ENCODE data around the gene SPACA4.
"Not testable (repeated sequence)": the region's sequence is repeated elsewhere in the genome, so short reads cannot be mapped to it uniquely, and the experiment has no call there.

SPACA4 gene

GRCh38 chr19:48575931-48576622, 30.5 kb upstream of the SPACA4 start:
- no peak overlapping the region for H3K9ac ChIP-seq (ENCODE audit: low read depth, low read length)
- H3K4me3 ChIP-seq (ENCODE audit: low read length) = no peak overlapping the region
- no peaks in the 10 kb centered on the region for H3K9me3 ChIP-seq (ENCODE audit: insufficient read depth, low read depth, low read length)
- H3K27me3 ChIP-seq (ENCODE audit: insufficient read depth, low read length) = no peaks in the 10 kb centered on the region
- no peak overlapping the region for H3K27ac ChIP-seq (ENCODE audit: low read length)
- 0 out of 2 replicates have a peak, but pooled peaks cover 5% of the 10 kb centered on the region for H3K4me1 ChIP-seq (ENCODE audit: insufficient read depth, low read length)
- H3K36me3 ChIP-seq (ENCODE audit: insufficient read depth, low read depth, low read length) = no peaks in the 10 kb centered on the region

DNA sequence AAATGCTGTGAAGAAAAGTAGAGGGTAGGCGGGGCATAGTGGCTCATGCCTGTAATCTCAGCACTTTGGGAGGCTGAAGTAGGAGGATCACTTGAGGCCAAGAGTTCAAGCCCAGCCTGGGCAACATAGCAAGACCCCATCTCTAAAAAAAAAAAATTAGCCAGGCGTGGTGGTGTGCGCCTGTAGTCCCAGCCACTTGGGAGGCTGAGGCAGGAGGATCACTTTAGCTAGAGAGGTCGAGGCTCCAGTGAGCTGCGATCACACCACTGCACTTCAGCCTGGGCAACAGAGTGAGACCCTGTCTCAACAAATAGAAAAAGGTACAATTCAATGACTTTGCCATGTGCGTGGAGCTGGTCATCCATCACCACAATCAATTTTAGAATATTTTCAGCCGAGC, 28.6 kb upstream of the SPACA4 start:
- H3K9me3 ChIP-seq (ENCODE audit: insufficient read depth, low read depth, low read length); H3K27me3 ChIP-seq (ENCODE audit: insufficient read depth, low read length); H3K4me1 ChIP-seq (ENCODE audit: insufficient read depth, low read length); H3K9ac ChIP-seq (ENCODE audit: low read depth, low read length); H3K4me3 ChIP-seq (ENCODE audit: low read length); H3K36me3 ChIP-seq (ENCODE audit: insufficient read depth, low read depth, low read length); H3K27ac ChIP-seq (ENCODE audit: low read length): not testable (repeated sequence)

DNA sequence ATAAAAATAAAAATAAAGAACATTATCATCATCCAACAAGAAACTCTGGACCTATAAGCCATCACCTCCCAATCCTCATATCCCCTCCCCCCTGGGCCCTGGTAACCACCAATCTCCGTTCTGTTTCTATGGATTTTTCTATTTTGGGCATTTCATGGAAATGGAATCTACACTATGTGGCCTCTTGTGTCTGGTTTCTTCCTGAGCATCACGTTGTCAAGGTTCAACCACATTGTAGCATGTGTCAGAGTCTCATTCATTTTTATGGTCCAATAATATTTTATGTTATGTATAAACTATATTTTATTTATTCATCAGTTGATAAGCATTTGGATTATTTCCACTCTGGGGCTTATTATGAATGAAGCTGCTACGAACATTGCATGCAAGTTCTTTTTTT, 27.7 kb upstream of the SPACA4 start:
- H3K9me3 ChIP-seq (ENCODE audit: insufficient read depth, low read depth, low read length) = no peaks in the 10 kb centered on the region
- no peak overlapping the region for H3K27ac ChIP-seq (ENCODE audit: low read length)
- no peak overlapping the region for H3K9ac ChIP-seq (ENCODE audit: low read depth, low read length)
- H3K27me3 ChIP-seq (ENCODE audit: insufficient read depth, low read length) = no peaks in the 10 kb centered on the region
- H3K36me3 ChIP-seq (ENCODE audit: insufficient read depth, low read depth, low read length) = no peaks in the 10 kb centered on the region
- H3K4me3 ChIP-seq (ENCODE audit: low read length) = no peak overlapping the region
- no peaks in the 10 kb centered on the region for H3K4me1 ChIP-seq (ENCODE audit: insufficient read depth, low read length)

- no peaks in the 10 kb centered on the region for H3K27me3 ChIP-seq (ENCODE audit: insufficient read depth, low read length)
- no peaks in the 10 kb centered on the region for H3K9me3 ChIP-seq (ENCODE audit: insufficient read depth, low read depth, low read length)
- H3K27ac ChIP-seq (ENCODE audit: low read length) = no peak overlapping the region
These were observed 24.4 kb upstream of the SPACA4 start for GRCh38 chr19:48582168-48582567.

DNA sequence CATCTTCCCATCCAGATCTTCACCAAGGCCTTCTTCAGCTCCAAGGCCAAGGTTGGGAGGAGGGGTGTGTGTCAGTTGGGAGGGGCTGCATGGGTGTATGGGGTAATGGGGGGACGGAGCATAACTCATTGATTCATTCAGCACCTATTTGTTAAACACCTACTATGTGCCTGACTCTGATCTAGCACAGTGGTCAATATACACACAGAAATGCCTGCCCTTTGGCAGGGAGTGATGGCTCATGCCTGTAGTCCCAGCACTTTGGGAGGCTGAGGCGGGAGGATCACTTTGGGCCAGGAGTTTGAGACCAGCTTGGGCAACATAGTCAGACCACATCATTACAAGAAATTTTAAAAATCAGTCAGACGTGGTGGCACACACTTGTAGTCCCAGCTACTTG, 19.2 kb upstream of the SPACA4 start:
- Histone ChIP-seq H3K4me3 (ENCODE audit: low read length) (no peak overlapping the region), H3K9ac (ENCODE audit: low read depth, low read length) (no peak overlapping the region), H3K36me3 (ENCODE audit: insufficient read depth, low read depth, low read length) (no peaks in the 10 kb centered on the region), H3K9me3 (ENCODE audit: insufficient read depth, low read depth, low read length) (no peaks in the 10 kb centered on the region), H3K27ac (ENCODE audit: low read length) (no peak overlapping the region), H3K27me3 (ENCODE audit: insufficient read depth, low read length) (peaks cover 6% of the 10 kb centered on the region; the same call in 1 of the 2 replicates), H3K4me1 (ENCODE audit: insufficient read depth, low read length) (no peaks in the 10 kb centered on the region)

More at GRCh38 chr19:48582168-48582567, 24.4 kb upstream of the SPACA4 start:
- Histone ChIP-seq H3K9ac (ENCODE audit: low read depth, low read length) (no peak overlapping the region), H3K4me1 (ENCODE audit: insufficient read depth, low read length) (no peaks in the 10 kb centered on the region), H3K36me3 (ENCODE audit: insufficient read depth, low read depth, low read length) (no peaks in the 10 kb centered on the region), H3K4me3 (ENCODE audit: low read length) (no peak overlapping the region)

GRCh38 chr19:48588670-48589401, 17.7 kb upstream of the SPACA4 start:
- Histone ChIP-seq H3K27ac (ENCODE audit: low read length) (no peak overlapping the region), H3K4me3 (ENCODE audit: low read length) (peak overlapping the region; percentile 68), H3K27me3 (ENCODE audit: insufficient read depth, low read length) (peaks cover 6% of the 10 kb centered on the region; the same call in 1 of the 2 replicates), H3K9me3 (ENCODE audit: insufficient read depth, low read depth, low read length) (no peaks in the 10 kb centered on the region), H3K36me3 (ENCODE audit: insufficient read depth, low read depth, low read length) (no peaks in the 10 kb centered on the region), H3K9ac (ENCODE audit: low read depth, low read length) (peak overlapping the region; percentile 8; the same call in 1 of the 2 replicates), H3K4me1 (ENCODE audit: insufficient read depth, low read length) (no peaks in the 10 kb centered on the region)

DNA sequence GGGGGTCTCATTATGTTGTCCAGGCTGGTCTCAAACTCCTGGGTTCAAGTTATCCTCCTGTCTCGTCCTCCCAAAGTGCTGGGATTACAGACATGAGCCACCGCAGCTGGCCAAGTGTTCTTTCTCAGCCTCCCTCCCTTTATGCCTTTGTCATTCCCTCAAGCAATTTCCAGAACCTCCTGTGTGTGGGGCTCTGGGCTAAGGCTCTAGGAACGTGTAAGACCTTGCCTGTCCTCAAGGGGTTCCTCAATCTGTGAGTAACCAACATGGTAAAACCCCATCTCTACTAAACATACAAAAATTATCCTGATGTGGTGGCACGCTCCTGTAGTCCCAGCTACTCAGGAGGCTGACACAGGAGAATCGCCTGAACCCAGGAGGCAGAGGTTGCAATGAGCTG, 15.5 kb upstream of the SPACA4 start:
- Histone ChIP-seq H3K36me3 (ENCODE audit: insufficient read depth, low read depth, low read length) (no peaks in the 10 kb centered on the region), H3K4me1 (ENCODE audit: insufficient read depth, low read length) (no peaks in the 10 kb centered on the region), H3K9me3 (ENCODE audit: insufficient read depth, low read depth, low read length) (no peaks in the 10 kb centered on the region), H3K27me3 (ENCODE audit: insufficient read depth, low read length) (peaks cover 6% of the 10 kb centered on the region; the same call in 1 of the 2 replicates), H3K9ac (ENCODE audit: low read depth, low read length) (no peak overlapping the region), H3K27ac (ENCODE audit: low read length) (no peak overlapping the region), H3K4me3 (ENCODE audit: low read length) (no peak overlapping the region)

DNA sequence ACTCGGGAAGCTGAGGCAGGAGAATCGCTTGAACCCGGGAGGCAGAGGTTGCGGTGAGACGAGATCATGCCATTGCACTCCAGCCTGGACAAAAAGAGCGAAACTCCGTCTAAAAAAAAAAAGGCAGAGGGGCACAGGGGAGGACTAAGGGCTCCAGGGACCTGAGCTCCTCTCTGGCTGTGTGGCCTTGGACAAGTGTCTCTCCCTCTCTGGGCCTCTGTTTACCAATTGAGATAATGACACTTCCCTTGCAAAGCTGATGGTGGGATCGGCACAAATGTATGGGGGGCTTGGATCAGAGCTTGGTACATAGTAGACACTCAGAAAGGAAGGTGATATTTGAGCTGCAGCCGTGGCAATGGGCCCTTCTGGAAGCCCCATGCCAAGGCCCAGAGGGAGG, 11.4 kb upstream of the SPACA4 start:
- no peaks in the 10 kb centered on the region for H3K9me3 ChIP-seq (ENCODE audit: insufficient read depth, low read depth, low read length)
- H3K9ac ChIP-seq (ENCODE audit: low read depth, low read length) = no peak overlapping the region
- H3K4me3 ChIP-seq (ENCODE audit: low read length) = no peak overlapping the region
- H3K27me3 ChIP-seq (ENCODE audit: insufficient read depth, low read length) = no peaks in the 10 kb centered on the region
- no peak overlapping the region for H3K27ac ChIP-seq (ENCODE audit: low read length)
- H3K4me1 ChIP-seq (ENCODE audit: insufficient read depth, low read length) = no peaks in the 10 kb centered on the region
- H3K36me3 ChIP-seq (ENCODE audit: insufficient read depth, low read depth, low read length) = no peaks in the 10 kb centered on the region

DNA sequence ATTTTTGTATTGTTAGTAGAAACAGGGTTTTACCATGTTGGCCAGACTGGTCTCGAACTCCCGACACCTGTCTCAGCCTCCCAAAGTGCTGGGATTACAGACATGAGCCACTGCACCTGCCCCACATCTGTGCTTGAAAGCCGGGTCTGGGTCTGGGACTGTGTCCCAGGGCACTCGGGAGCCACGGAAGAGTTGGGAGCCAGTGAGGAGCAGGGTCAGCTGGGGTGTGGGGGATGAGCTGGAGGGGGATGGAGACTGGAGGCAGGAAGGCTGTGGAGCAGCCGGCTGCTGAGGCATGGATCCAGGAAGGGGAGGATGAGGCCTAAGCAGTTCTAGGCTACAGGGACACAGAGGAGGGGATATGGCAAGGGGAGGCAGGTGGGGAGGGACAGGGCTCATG, 10.7 kb upstream of the SPACA4 start:
- Histone ChIP-seq H3K36me3 (ENCODE audit: insufficient read depth, low read depth, low read length) (no peaks in the 10 kb centered on the region), H3K9me3 (ENCODE audit: insufficient read depth, low read depth, low read length) (no peaks in the 10 kb centered on the region), H3K27me3 (ENCODE audit: insufficient read depth, low read length) (no peaks in the 10 kb centered on the region), H3K4me1 (ENCODE audit: insufficient read depth, low read length) (no peaks in the 10 kb centered on the region), H3K27ac (ENCODE audit: low read length) (no peak overlapping the region), H3K4me3 (ENCODE audit: low read length) (no peak overlapping the region), H3K9ac (ENCODE audit: low read depth, low read length) (no peak overlapping the region)

DNA sequence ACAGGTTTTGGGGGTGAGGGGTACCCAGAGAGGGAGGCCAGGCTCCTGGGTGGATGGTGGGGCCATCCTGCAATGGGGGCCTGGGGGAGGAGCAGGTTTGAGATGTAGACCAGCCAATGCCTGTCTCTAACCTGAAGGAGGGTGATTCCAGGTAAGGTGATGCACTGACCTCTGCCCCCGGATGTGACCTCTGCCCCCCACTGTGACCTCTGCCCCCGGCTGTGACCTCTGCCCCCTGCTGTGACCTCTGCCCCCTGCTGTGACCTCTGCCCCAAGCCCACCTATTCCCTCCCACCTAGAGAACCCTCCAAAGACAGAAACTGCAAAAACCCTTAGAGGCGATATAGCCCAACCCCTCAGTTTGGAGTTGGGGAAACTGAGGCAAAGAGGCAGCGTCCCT, 10.3 kb upstream of the SPACA4 start:
- no peaks in the 10 kb centered on the region for H3K4me1 ChIP-seq (ENCODE audit: insufficient read depth, low read length)
- no peaks in the 10 kb centered on the region for H3K27me3 ChIP-seq (ENCODE audit: insufficient read depth, low read length)
- H3K9me3 ChIP-seq (ENCODE audit: insufficient read depth, low read depth, low read length) = no peaks in the 10 kb centered on the region
- H3K27ac ChIP-seq (ENCODE audit: low read length) = no peak overlapping the region
- no peak overlapping the region for H3K4me3 ChIP-seq (ENCODE audit: low read length)
- no peaks in the 10 kb centered on the region for H3K36me3 ChIP-seq (ENCODE audit: insufficient read depth, low read depth, low read length)
- no peak overlapping the region for H3K9ac ChIP-seq (ENCODE audit: low read depth, low read length)

DNA sequence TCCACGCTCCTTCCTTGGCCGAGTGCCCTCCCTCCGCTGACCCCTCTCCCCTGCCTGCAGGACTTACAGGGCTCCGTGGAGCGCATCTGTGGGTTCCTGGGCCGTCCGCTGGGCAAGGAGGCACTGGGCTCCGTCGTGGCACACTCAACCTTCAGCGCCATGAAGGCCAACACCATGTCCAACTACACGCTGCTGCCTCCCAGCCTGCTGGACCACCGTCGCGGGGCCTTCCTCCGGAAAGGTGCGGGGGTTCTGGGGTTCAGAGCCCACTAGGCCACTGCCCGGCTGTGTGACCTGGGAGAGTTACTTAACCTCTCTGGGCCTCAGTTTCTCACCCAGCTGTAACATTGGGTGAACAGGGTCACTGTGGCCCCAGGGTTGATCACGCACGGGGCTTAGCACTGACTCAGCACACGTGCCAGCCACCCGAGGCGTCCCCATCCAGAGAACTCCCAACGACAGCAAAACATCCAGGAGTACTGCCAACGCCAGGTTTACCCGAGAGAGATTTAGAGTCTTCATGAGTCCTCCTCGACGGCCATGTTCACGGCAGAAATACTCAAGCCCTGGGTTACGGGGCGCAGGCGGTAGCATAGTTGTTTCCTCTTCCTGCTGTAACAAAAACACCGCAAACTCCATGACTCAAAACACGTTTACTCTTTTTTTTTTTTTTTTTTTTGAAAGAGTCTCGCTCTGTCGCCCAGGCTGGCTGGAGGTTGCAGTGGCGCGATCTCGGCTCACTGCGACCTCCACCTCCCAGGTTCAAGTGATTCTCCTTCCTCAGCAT, 9.7 kb upstream of the SPACA4 start:
- H3K9ac ChIP-seq (ENCODE audit: low read depth, low read length) = no peak overlapping the region
- H3K9me3 ChIP-seq (ENCODE audit: insufficient read depth, low read depth, low read length) = no peaks in the 10 kb centered on the region
- H3K4me3 ChIP-seq (ENCODE audit: low read length) = no peak overlapping the region
- no peaks in the 10 kb centered on the region for H3K4me1 ChIP-seq (ENCODE audit: insufficient read depth, low read length)
- H3K27me3 ChIP-seq (ENCODE audit: insufficient read depth, low read length) = no peaks in the 10 kb centered on the region
- no peak overlapping the region for H3K27ac ChIP-seq (ENCODE audit: low read length)
- H3K36me3 ChIP-seq (ENCODE audit: insufficient read depth, low read depth, low read length) = no peaks in the 10 kb centered on the region
